Caki2 (cell line): Measurements from ENCODE around the gene SLC24A3. TPM values are rescaled to one million over a fixed set of nuclear protein-coding genes. Genes with fewer than 3 reads are reported as not detected.

Source experiments
- DNase-seq: peaks from one replicate; pipeline ENCODE4 v3.0.0-alpha.2; 2015; ENCODE audit warnings: low read depth
- in situ Hi-C: cut with HindIII; loops from 2 replicates; pipeline ENCODE4 v1.10.0; 2016; ENCODE audit warnings: low sequenced_read_pairs, low pct_unique_long_range_greater_than_20kb, mixed read lengths
- total RNA-seq: library from RNA; depleted of rRNA; stranded (reverse); fragments of >200 nt; shearing (Covaris generic); gene quantifications from 2 replicates; pipeline ENCODE4 v1.2.3, GENCODE V29; 2014; ENCODE audit warnings: low replicate concordance

SLC24A3 gene
- total RNA-seq, 1 experiment from 2014 or later, result not detected

GRCh38 chr20:19361790-19362189 lies 149.3 kb downstream of the SLC24A3 start:
- in situ Hi-C loops, result no loop called here
- no peak for DNase-seq

GRCh38 chr20:19363476-19363875 lies 151.0 kb downstream of the SLC24A3 start:
- no peak for DNase-seq
- in situ Hi-C loops, result no loop called here

GRCh38 chr20:19367591-19367990 lies 155.1 kb downstream of the SLC24A3 start:
- in situ Hi-C loops, result no loop called here
- no peak for DNase-seq

GRCh38 chr20:19368351-19368750 lies 155.9 kb downstream of the SLC24A3 start:
- in situ Hi-C loops, result no loop called here
- DNase-seq, result no peak

- in situ Hi-C loops, result no loop called here
- DNase-seq, result no peak
Observed at GRCh38 chr20:19370076-19371075, 157.9 kb downstream of the SLC24A3 start.

GRCh38 chr20:19371112-19371511 lies 158.7 kb downstream of the SLC24A3 start:
- no peak for DNase-seq
- in situ Hi-C loops, result no loop called here

GRCh38 chr20:19374216-19374615 lies 161.8 kb downstream of the SLC24A3 start:
- no peak for DNase-seq
- in situ Hi-C loops, result no loop called here

GRCh38 chr20:19375395-19375794 lies 163.0 kb downstream of the SLC24A3 start:
- DNase-seq, result no peak
- in situ Hi-C loops, result no loop called here

- in situ Hi-C loops, result no loop called here
- no peak for DNase-seq
Observed at GRCh38 chr20:19375801-19376200, 163.4 kb downstream of the SLC24A3 start.

- in situ Hi-C loops, result no loop called here
- DNase-seq, result no peak
Observed at GRCh38 chr20:19376451-19377229, 164.2 kb downstream of the SLC24A3 start.

GRCh38 chr20:19378058-19378457 lies 165.6 kb downstream of the SLC24A3 start:
- in situ Hi-C loops, result no loop called here
- no peak for DNase-seq

GRCh38 chr20:19380211-19380610 lies 167.8 kb downstream of the SLC24A3 start:
- in situ Hi-C loops, result no loop called here
- no peak for DNase-seq

GRCh38 chr20:19381947-19382346 lies 169.5 kb downstream of the SLC24A3 start:
- no peak for DNase-seq
- in situ Hi-C loops, result no loop called here

- DNase-seq, result no peak
- in situ Hi-C loops, result no loop called here
Observed at GRCh38 chr20:19382386-19383340, 170.2 kb downstream of the SLC24A3 start.

- in situ Hi-C loops, result no loop called here
- no peak for DNase-seq
Observed at GRCh38 chr20:19384940-19385339, 172.5 kb downstream of the SLC24A3 start.

GRCh38 chr20:19387251-19387650 lies 174.8 kb downstream of the SLC24A3 start:
- DNase-seq, result no peak
- in situ Hi-C loops, result no loop called here

GRCh38 chr20:19392344-19393130 lies 180.1 kb downstream of the SLC24A3 start:
- in situ Hi-C loops, result no loop called here
- DNase-seq, result no peak
